ENCODE results near the gene NSG2. TPM values are rescaled to one million over a fixed set of nuclear protein-coding genes. Genes with fewer than 3 reads are reported as not detected.

The NSG2 gene
- total RNA-seq, 1 experiment from 2014 or later: not detected

GRCh38 chr5:174010365-174010764, 35.1 kb upstream of the NSG2 start:
- Mint-ChIP-seq H3K4me1 (no peaks in the 10 kb centered on the region), H3K27me3 (ENCODE audit: low read depth) (peaks cover 6% of the 10 kb centered on the region), H3K36me3 (ENCODE audit: insufficient read depth in 1 of 3, low read depth in 3 of 3) (peaks cover 0 to 3% (median 0%) of the 10 kb centered on the region in 3 experiments; a peak in 1 of 7 replicates), H3K27ac (no peak overlapping the region; a peak in 1 of 7 replicates), H3K9me3 (peaks cover 4 to 10% of the 10 kb centered on the region in 2 experiments; a peak in 3 of 5 replicates), H3K4me3 (no peak overlapping the region)
- H3K14ac ChIP-seq (ENCODE audit: insufficient read depth, low read length): no peak overlapping the region
- H3K23ac ChIP-seq (ENCODE audit: insufficient read length, low read depth, low read length): no peak overlapping the region
- no peaks in the 10 kb centered on the region for H3K9me3 ChIP-seq (ENCODE audit: control insufficient read depth, low read depth, low read length)
- H3T11ph ChIP-seq (ENCODE audit: low read length): no peak overlapping the region
- no peak overlapping the region for H2AK5ac ChIP-seq (ENCODE audit: insufficient read length, low read length)
- H3K18ac ChIP-seq (ENCODE audit: insufficient read length, low read depth, low read length): no peak overlapping the region
- H4K20me1 ChIP-seq (ENCODE audit: control insufficient read depth, insufficient read depth, insufficient read length): no peaks in the 10 kb centered on the region
- no peak overlapping the region for H3K56ac ChIP-seq (ENCODE audit: insufficient read length, low read depth, low read length)
- H3K4me1 ChIP-seq (ENCODE audit: insufficient read depth, low read length): no peaks in the 10 kb centered on the region
- no peak overlapping the region for H4K91ac ChIP-seq (ENCODE audit: insufficient read length, low read depth, low read length)
- H3K79me1 ChIP-seq (ENCODE audit: insufficient read depth, low read depth, low read length, poor library complexity, severe bottlenecking): no peaks in the 10 kb centered on the region
- WGBS (ENCODE audit: extremely low coverage, insufficient read length, low lambda C conversion rate): no CpG with 5 or more reads among the region's 1 CpG
- H2BK12ac ChIP-seq (ENCODE audit: insufficient read length, low read depth, low read length): no peak overlapping the region
- no peak overlapping the region for H2BK15ac ChIP-seq (ENCODE audit: low read depth, low read length)
- no peak overlapping the region for H4K5ac ChIP-seq (ENCODE audit: insufficient read length, low read depth, low read length)
- no peak overlapping the region for H2BK120ac ChIP-seq (ENCODE audit: low read depth, low read length, poor library complexity, severe bottlenecking)
- no peak overlapping the region for H3K4ac ChIP-seq (ENCODE audit: low read depth, low read length)
- no peak for DNase-seq
- H3K27ac ChIP-seq (ENCODE audit: insufficient read length, low read depth, low read length): no peak overlapping the region
- H3K27me3 ChIP-seq (ENCODE audit: insufficient read depth, low read length): no peaks in the 10 kb centered on the region
- H2AFZ ChIP-seq (ENCODE audit: low read length): no peak overlapping the region
- H2BK20ac ChIP-seq (ENCODE audit: low read depth, low read length, poor library complexity, severe bottlenecking): no peak overlapping the region
- no peak overlapping the region for H2BK5ac ChIP-seq (ENCODE audit: insufficient read length, low read length)
- no peaks in the 10 kb centered on the region for H3K79me2 ChIP-seq (ENCODE audit: insufficient read depth, low read length)
- no peaks in the 10 kb centered on the region for H3K23me2 ChIP-seq (ENCODE audit: insufficient read length, low read depth, low read length, poor library complexity, severe bottlenecking)
- H4K8ac ChIP-seq (replicated peaks; ENCODE audit: insufficient read length, low read depth, low read length): no peak overlapping the region
- TF ChIP-seq, protein P1, sequence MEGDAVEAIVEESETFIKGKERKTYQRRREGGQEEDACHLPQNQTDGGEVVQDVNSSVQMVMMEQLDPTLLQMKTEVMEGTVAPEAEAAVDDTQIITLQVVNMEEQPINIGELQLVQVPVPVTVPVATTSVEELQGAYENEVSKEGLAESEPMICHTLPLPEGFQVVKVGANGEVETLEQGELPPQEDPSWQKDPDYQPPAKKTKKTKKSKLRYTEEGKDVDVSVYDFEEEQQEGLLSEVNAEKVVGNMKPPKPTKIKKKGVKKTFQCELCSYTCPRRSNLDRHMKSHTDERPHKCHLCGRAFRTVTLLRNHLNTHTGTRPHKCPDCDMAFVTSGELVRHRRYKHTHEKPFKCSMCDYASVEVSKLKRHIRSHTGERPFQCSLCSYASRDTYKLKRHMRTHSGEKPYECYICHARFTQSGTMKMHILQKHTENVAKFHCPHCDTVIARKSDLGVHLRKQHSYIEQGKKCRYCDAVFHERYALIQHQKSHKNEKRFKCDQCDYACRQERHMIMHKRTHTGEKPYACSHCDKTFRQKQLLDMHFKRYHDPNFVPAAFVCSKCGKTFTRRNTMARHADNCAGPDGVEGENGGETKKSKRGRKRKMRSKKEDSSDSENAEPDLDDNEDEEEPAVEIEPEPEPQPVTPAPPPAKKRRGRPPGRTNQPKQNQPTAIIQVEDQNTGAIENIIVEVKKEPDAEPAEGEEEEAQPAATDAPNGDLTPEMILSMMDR (conservative IDR thresholded peaks at IDR 0.05): no peak
- no peak overlapping the region for H3K4me2 ChIP-seq (ENCODE audit: insufficient read depth, insufficient read length, low read length)
- H3K9ac ChIP-seq (ENCODE audit: extremely low read depth, insufficient read length, low read length): no peak overlapping the region
